GM18858 (cell line): ENCODE data around the gene GSTM5.
"Not testable (repeated sequence)": the region's sequence is repeated elsewhere in the genome, so short reads cannot be mapped to it uniquely, and the experiment has no call there.

Source experiments
- ATAC-seq: cut with Tn5 transposase; IDR thresholded peaks from one replicate; pipeline ENCODE4 v1.9.1; 2021; ENCODE audit not compliant: unreplicated experiment

Gene GSTM5

GRCh38 chr1:109726728-109727373, 14.8 kb downstream of the GSTM5 start:
- ATAC-seq = no peak

GRCh38 chr1:109728870-109729269, 16.8 kb downstream of the GSTM5 start:
- no peak for ATAC-seq

GRCh38 chr1:109730666-109731065, 18.6 kb downstream of the GSTM5 start:
- ATAC-seq = no peak

- ATAC-seq = no peak
Observed at GRCh38 chr1:109732390-109732881, 20.4 kb downstream of the GSTM5 start.

- no peak for ATAC-seq
Observed at GRCh38 chr1:109733236-109733870, 21.3 kb downstream of the GSTM5 start.

- ATAC-seq = no peak
Observed at GRCh38 chr1:109739738-109740614, 27.9 kb downstream of the GSTM5 start.

- ATAC-seq = no peak
Observed at GRCh38 chr1:109740615-109741373, 28.7 kb downstream of the GSTM5 start, which contains the start of gene GSTM3. GSTM3 (minus strand) TSS chr1:109741038; CDS start chr1:109740287, 751 bp downstream.

- ATAC-seq = not testable (repeated sequence)
Observed at GRCh38 chr1:109748311-109748710, 36.3 kb downstream of the GSTM5 start.

GRCh38 chr1:109749221-109749620, 37.2 kb downstream of the GSTM5 start:
- ATAC-seq = no peak

- no peak for ATAC-seq
Observed at GRCh38 chr1:109750241-109750882, 38.3 kb downstream of the GSTM5 start.

GRCh38 chr1:109750920-109751319, 38.9 kb downstream of the GSTM5 start:
- no peak for ATAC-seq

- ATAC-seq = no peak
Observed at GRCh38 chr1:109751531-109752260, 39.6 kb downstream of the GSTM5 start.

GRCh38 chr1:109754738-109755137, 42.7 kb downstream of the GSTM5 start:
- ATAC-seq = no peak

GRCh38 chr1:109756325-109756724, 44.3 kb downstream of the GSTM5 start:
- ATAC-seq = not testable (repeated sequence)

- no peak for ATAC-seq
Observed at GRCh38 chr1:109756848-109757521, 44.9 kb downstream of the GSTM5 start.

GRCh38 chr1:109757936-109758786, 46.1 kb downstream of the GSTM5 start:
- ATAC-seq = no peak

- no peak for ATAC-seq
Observed at GRCh38 chr1:109759513-109760334, 47.7 kb downstream of the GSTM5 start.
